ENCODE data around the gene PSTPIP1. TPM values are rescaled to one million over a fixed set of nuclear protein-coding genes. Genes with fewer than 3 reads are reported as not detected.

Gene PSTPIP1
- polyA plus RNA-seq, 2 of the 4 experiments (the other 2 are of a cell fraction), result not detected

DNA sequence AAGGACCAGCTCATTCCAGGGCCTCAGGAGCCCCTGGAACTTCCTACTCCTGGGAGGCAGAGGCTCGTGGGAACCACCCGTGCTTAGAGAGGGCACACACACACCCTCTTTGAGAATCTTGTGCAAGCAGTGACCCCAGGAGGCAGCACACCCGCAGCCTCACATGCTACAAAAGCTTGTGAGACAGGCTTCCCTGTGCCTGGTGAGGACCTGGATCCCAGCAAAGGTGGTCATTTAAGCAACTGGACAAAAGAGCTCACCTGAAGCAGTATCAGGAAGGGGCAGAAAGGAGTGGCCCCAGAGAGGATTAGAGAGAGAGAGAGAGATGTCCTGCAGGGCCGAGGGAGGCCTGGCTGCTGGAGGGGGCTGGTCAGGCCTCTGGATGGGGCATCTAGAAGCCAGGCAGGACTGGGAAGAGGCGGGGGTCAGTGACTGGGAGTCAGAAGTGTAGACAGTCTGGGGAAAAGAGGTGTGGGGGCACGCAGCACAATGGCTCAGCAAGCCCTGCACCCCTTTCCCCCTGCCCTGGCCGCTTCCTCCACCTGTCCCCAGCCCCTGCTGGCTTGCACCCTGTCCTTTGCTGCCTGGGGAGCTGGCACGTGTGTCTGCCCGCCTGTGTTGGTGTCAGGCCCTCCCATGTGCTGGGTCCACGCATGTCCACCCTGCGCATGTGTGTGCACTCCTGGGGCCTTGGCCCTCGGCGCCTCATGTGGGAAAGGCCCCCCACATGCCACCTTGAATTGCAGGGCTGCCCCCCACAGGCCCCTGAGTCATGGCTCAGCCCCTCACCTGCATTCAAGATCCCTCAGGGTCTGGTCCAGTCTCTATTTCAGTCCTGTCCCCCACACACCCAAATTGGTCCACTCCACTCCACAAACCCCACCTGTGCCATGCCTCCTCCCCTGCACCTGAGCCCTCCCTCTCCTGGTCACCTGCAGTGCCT is 39.1 kb downstream of the PSTPIP1 start:
- no peak for TF ChIP-seq BHLHE40 (IDR thresholded peaks at IDR 0.05; ENCODE audit: low read depth, low read length)
- TF ChIP-seq HOXB13 (CRISPR knock-in tag; IDR thresholded peaks at IDR 0.05; ENCODE audit: low read depth), result no peak
- no peak for TF ChIP-seq POLR2AphosphoS2 (conservative IDR thresholded peaks at IDR 0.05; ENCODE audit: low read length)
- no peak for TF ChIP-seq ZNF302 (CRISPR knock-in tag; IDR thresholded peaks at IDR 0.05)
- no peak for TF ChIP-seq SMC3 (IDR thresholded peaks at IDR 0.05)
- TF ChIP-seq ZC3H11A (IDR thresholded peaks at IDR 0.05), result no peak
- no peak for TF ChIP-seq CBX2 (IDR thresholded peaks at IDR 0.05; ENCODE audit: borderline replicate concordance, low read depth)
- TF ChIP-seq, protein P1, sequence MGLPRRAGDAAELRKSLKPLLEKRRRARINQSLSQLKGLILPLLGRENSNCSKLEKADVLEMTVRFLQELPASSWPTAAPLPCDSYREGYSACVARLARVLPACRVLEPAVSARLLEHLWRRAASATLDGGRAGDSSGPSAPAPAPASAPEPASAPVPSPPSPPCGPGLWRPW (IDR thresholded peaks at IDR 0.05), result no peak
- no peak for TF ChIP-seq RCOR1 (IDR thresholded peaks at IDR 0.05; ENCODE audit: low read depth, low read length)
- no peak for TF ChIP-seq POLR2A (IDR thresholded peaks at IDR 0.05; ENCODE audit: low read length)
- no peak for TF ChIP-seq NR3C1 (IDR thresholded peaks at IDR 0.05)
- TF ChIP-seq KDM1A (IDR thresholded peaks at IDR 0.05; ENCODE audit: low read depth), result no peak
- TF ChIP-seq RNF2 (IDR thresholded peaks at IDR 0.05; ENCODE audit: borderline replicate concordance, low read depth), result no peak
- no peak for TF ChIP-seq NFE2L2 (conservative IDR thresholded peaks at IDR 0.05; ENCODE audit: low read length)
- CTCF ChIA-PET, result interaction anchor here (0.7 to 7.4 kb wide), 18 partner anchors 9 to 788 kb away, joined by 3 to 76 read pairs (median 4); no protein-coding TSS in a partner anchor
- no peak for DNase-seq (ENCODE audit: low read depth in 1 of 2, low spot score in 1 of 2)
- FAIRE-seq, result no peak
- ATAC-seq, result no peak; a peak in 1 of 6 replicates
- Histone ChIP-seq H3K4me1 (no peaks in the 10 kb centered on the region), H3K4me2 (no peak overlapping the region), H3K27ac (peak overlapping the region in 1 of 2 experiments; percentile 15; a peak in 1 of 6 replicates), H3K4me3 (no peak overlapping the region), H3K9me3 (peaks cover 8% of the 10 kb centered on the region; the same call in 2 of the 3 replicates)
- POLR2A ChIA-PET, result no interaction called here
- WGBS (ENCODE audit: missing lambda C conversion rate), result 88% methylated on average over 11 of the region's 13 CpGs

DNA sequence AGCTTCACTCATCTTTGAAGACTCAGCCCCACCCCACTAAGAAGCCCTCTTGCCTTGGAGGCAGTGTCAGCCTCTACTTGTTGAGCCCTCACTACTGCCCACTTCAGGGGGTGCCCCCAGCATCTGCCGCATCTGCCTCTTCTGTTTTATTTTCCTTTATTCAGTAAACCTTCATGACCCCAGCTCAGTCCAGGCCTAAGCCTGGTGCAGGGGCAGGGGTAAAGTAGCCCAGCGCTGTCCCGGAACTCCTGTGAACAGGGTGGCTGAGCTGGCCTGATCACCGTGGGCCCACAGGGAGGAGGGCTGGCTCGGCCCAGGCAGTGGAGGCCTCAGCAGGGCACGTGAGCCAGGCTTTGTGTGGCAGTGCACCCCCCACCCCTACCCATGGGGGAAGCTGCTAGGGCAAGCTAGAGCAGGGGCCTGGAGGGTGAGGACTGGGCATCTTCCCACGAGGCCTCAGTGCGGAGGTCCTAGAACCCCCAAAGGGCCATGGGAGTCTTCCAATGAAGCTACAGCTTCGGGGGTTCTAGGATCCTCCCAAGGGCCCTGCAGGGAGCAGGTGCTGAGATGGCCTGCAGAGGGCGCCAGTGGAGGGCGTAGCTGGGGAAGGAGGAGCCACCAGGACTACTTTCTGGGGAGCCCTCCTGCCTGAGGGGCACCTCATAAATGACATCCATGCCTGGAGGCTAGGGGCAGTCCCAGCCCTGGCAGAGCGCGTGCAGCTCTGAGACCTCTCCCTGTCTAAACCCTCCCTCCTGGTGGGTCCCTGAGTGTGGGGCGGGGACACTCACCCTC is 40.0 kb downstream of the PSTPIP1 start:
- H3K9me3 ChIP-seq, result peaks cover 8% of the 10 kb centered on the region; the same call in 2 of the 3 replicates
- no peak for DNase-seq (ENCODE audit: low read depth in 1 of 2, low spot score in 1 of 2)
- no peak overlapping the region for H3K4me2 ChIP-seq
- ChIA-PET POLR2A (interaction anchor here (0.5 kb wide), 1 partner anchor 417 kb away, joined by 3 read pairs; no protein-coding TSS in a partner anchor), CTCF (interaction anchor here (0.7 to 7.4 kb wide), 24 partner anchors 8 to 787 kb away, joined by 3 to 76 read pairs (median 4); no protein-coding TSS in a partner anchor)
- no peak overlapping the region for H3K4me3 ChIP-seq
- no peak overlapping the region for H3K27ac ChIP-seq
- 77% methylated on average over 9 of the region's 14 CpGs for WGBS (ENCODE audit: missing lambda C conversion rate)
- ATAC-seq, result peak in 1 of 2 experiments; percentile 55; a peak in 3 of 6 replicates
- no peak for FAIRE-seq
- no peaks in the 10 kb centered on the region for H3K4me1 ChIP-seq
- TF ChIP-seq RAD21 (conservative IDR thresholded peaks at IDR 0.05 in 1 of 2, IDR thresholded peaks at IDR 0.05 in 1 of 2), result peak; percentile 33 to 37; a peak in 2 of 5 replicates
- no peak for TF ChIP-seq RNF2 (IDR thresholded peaks at IDR 0.05; ENCODE audit: borderline replicate concordance, low read depth)
- peak; percentile 29; the same call in 2 of the 3 replicates for TF ChIP-seq SMC3 (IDR thresholded peaks at IDR 0.05)
- TF ChIP-seq, protein P2, sequence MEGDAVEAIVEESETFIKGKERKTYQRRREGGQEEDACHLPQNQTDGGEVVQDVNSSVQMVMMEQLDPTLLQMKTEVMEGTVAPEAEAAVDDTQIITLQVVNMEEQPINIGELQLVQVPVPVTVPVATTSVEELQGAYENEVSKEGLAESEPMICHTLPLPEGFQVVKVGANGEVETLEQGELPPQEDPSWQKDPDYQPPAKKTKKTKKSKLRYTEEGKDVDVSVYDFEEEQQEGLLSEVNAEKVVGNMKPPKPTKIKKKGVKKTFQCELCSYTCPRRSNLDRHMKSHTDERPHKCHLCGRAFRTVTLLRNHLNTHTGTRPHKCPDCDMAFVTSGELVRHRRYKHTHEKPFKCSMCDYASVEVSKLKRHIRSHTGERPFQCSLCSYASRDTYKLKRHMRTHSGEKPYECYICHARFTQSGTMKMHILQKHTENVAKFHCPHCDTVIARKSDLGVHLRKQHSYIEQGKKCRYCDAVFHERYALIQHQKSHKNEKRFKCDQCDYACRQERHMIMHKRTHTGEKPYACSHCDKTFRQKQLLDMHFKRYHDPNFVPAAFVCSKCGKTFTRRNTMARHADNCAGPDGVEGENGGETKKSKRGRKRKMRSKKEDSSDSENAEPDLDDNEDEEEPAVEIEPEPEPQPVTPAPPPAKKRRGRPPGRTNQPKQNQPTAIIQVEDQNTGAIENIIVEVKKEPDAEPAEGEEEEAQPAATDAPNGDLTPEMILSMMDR (IDR thresholded peaks at IDR 0.05), result peak; percentile 61

DNA sequence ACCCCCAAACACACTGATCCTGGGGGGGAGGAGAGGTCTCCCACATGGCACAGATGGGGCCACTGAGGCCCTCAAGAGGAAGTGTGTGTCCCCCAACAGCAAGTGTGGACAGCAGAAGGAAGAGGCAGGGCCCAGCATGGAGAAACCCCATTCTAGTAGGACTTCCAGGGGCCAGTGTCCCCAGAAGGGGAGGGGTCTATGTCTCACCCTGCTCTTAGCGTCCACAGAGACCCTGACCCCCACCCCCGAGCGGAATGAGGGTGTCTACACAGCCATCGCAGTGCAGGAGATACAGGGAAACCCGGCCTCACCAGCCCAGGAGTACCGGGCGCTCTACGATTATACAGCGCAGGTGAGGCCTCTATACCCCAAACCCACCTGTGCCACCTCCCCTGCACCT is 40.7 kb downstream of the PSTPIP1 start:
- ChIA-PET CTCF (interaction anchor here (0.7 to 7.4 kb wide), 19 partner anchors 7 to 786 kb away, joined by 3 to 76 read pairs (median 5); no protein-coding TSS in a partner anchor), POLR2A (interaction anchor here (0.5 kb wide), 1 partner anchor 417 kb away, joined by 3 read pairs; no protein-coding TSS in a partner anchor)
- FAIRE-seq, result no peak
- TF ChIP-seq NFE2L2 (conservative IDR thresholded peaks at IDR 0.05; ENCODE audit: low read length), result no peak
- no peak for TF ChIP-seq RAD21 (conservative IDR thresholded peaks at IDR 0.05 in 1 of 2, IDR thresholded peaks at IDR 0.05 in 1 of 2)
- TF ChIP-seq RCOR1 (IDR thresholded peaks at IDR 0.05; ENCODE audit: low read depth, low read length), result no peak
- TF ChIP-seq EHMT2 (IDR thresholded peaks at IDR 0.05; ENCODE audit: low read depth), result no peak
- TF ChIP-seq FOSL2 (IDR thresholded peaks at IDR 0.05), result no peak
- no peak for TF ChIP-seq FOSL2 (CRISPR knock-in tag; IDR thresholded peaks at IDR 0.05)
- TF ChIP-seq HOXB5 (CRISPR knock-in tag; IDR thresholded peaks at IDR 0.05), result no peak
- no peak for TF ChIP-seq RARB (CRISPR knock-in tag; IDR thresholded peaks at IDR 0.05)
- TF ChIP-seq MAZ (IDR thresholded peaks at IDR 0.05; ENCODE audit: borderline replicate concordance, low read depth, low read length), result no peak
- TF ChIP-seq, protein P3, sequence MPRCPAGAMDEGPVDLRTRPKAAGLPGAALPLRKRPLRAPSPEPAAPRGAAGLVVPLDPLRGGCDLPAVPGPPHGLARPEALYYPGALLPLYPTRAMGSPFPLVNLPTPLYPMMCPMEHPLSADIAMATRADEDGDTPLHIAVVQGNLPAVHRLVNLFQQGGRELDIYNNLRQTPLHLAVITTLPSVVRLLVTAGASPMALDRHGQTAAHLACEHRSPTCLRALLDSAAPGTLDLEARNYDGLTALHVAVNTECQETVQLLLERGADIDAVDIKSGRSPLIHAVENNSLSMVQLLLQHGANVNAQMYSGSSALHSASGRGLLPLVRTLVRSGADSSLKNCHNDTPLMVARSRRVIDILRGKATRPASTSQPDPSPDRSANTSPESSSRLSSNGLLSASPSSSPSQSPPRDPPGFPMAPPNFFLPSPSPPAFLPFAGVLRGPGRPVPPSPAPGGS (IDR thresholded peaks at IDR 0.05), result no peak
- TF ChIP-seq POLR2AphosphoS2 (conservative IDR thresholded peaks at IDR 0.05; ENCODE audit: low read length), result no peak
- TF ChIP-seq HEYL (CRISPR knock-in tag; IDR thresholded peaks at IDR 0.05), result no peak
- TF ChIP-seq CBX2 (IDR thresholded peaks at IDR 0.05; ENCODE audit: borderline replicate concordance, low read depth), result no peak
- no peak for TF ChIP-seq ZFP36 (IDR thresholded peaks at IDR 0.05; ENCODE audit: borderline replicate concordance, partially characterized antibody)

More for the DNA sequence above, 40.7 kb downstream of the PSTPIP1 start:
- ATAC-seq (no peak), DNase-seq (ENCODE audit: low read depth in 1 of 2, low spot score in 1 of 2) (no peak)
- H3K4me1 ChIP-seq, result no peaks in the 10 kb centered on the region
- H3K4me3 ChIP-seq, result no peak overlapping the region
- no peak overlapping the region for H3K27ac ChIP-seq
- peaks cover 8% of the 10 kb centered on the region; the same call in 2 of the 3 replicates for H3K9me3 ChIP-seq
- no peak overlapping the region for H3K4me2 ChIP-seq
- 93% methylated on average over 9 of the region's 9 CpGs for WGBS (ENCODE audit: missing lambda C conversion rate)
